Activated T-cell treated with anti-CD3 and anti-CD28 coated beads, Interleukin-2, amount 50 U/mL, for 4 hours (primary cell): ENCODE measurements around the gene MRPL38. TPM values are rescaled to one million over a fixed set of nuclear protein-coding genes. Genes with fewer than 3 reads are reported as not detected.
"Not testable (repeated sequence)": the region's sequence is repeated elsewhere in the genome, so short reads cannot be mapped to it uniquely, and the experiment has no call there.

ENCODE experiments used
- ATAC-seq, 2 donors: fragments of 200-7000 bp; cut with Tn5 transposase; one replicate each; pipeline ENCODE4 v1.10.0; 2021
- DNase-seq: peaks from one replicate; pipeline ENCODE4 v3.0.0-alpha.2; 2020
- H3K27me3 Mint-ChIP-seq: one replicate; pipeline ENCODE4 v1.8.0; 2021; ENCODE audit warnings: low read depth, mixed read lengths
- H3K36me3 Mint-ChIP-seq: one replicate; pipeline ENCODE4 v1.8.0; 2022; ENCODE audit warnings: mixed read lengths; ENCODE audit not compliant: insufficient read depth
- H3K4me1 Mint-ChIP-seq: one replicate; pipeline ENCODE4 v1.8.0; 2021; ENCODE audit warnings: low read depth, mixed read lengths
- H3K4me3 Mint-ChIP-seq: one replicate; pipeline ENCODE4 v1.8.0; 2021; ENCODE audit warnings: mild to moderate bottlenecking, moderate library complexity, mixed read lengths
- H3K9me3 Mint-ChIP-seq: one replicate; pipeline ENCODE4 v1.8.0; 2021; ENCODE audit warnings: mixed read lengths
- total RNA-seq, 3 donors: library from RNA; stranded (reverse); gene quantifications; one replicate each; pipeline ENCODE4 v1.2.1, GENCODE V29; 2021

The MRPL38 gene
- total RNA-seq, 3 donors from 2014 or later: 203 to 227 (median 218) TPM

GRCh38 chr17:75896415-75897159 is 8.1 kb downstream of the MRPL38 start, which contains the start of gene TRIM65:
TRIM65 (minus strand) TSS chr17:75896951; CDS start chr17:75896937, 14 bp downstream.
- Mint-ChIP-seq H3K4me3 (peak within 1 kb of the TSS; percentile 88), H3K27me3 (no peaks in the 10 kb centered on the region), H3K9me3 (no peaks in the 10 kb centered on the region), H3K4me1 (peaks cover 25% of the 10 kb centered on the region), H3K36me3 (peaks cover 16% of the 10 kb centered on the region)
- ATAC-seq: peak; percentile 87 to 90
- DNase-seq: peak; percentile 74

GRCh38 chr17:75895370-75896155 is 9.1 kb downstream of the MRPL38 start:
- peak overlapping the region; percentile 88 for H3K4me3 Mint-ChIP-seq
- peaks cover 13% of the 10 kb centered on the region for H3K36me3 Mint-ChIP-seq
- DNase-seq (no peak), ATAC-seq (no peak)
- peaks cover 25% of the 10 kb centered on the region for H3K4me1 Mint-ChIP-seq
- H3K27me3 Mint-ChIP-seq: no peaks in the 10 kb centered on the region
- no peaks in the 10 kb centered on the region for H3K9me3 Mint-ChIP-seq

- H3K4me3 Mint-ChIP-seq: peak overlapping the region; percentile 60
Measured at GRCh38 chr17:75894049-75894733, 10.5 kb downstream of the MRPL38 start.

GRCh38 chr17:75893305-75894048 is 11.2 kb downstream of the MRPL38 start:
- peaks cover 28% of the 10 kb centered on the region for H3K4me1 Mint-ChIP-seq
- H3K9me3 Mint-ChIP-seq: no peaks in the 10 kb centered on the region
- no peak for DNase-seq
- peaks cover 9% of the 10 kb centered on the region for H3K36me3 Mint-ChIP-seq
- no peaks in the 10 kb centered on the region for H3K27me3 Mint-ChIP-seq
- H3K4me3 Mint-ChIP-seq: peak overlapping the region; percentile 60
- ATAC-seq: no peak

More at GRCh38 chr17:75894049-75894733, 10.5 kb downstream of the MRPL38 start:
- H3K4me1 Mint-ChIP-seq: peaks cover 28% of the 10 kb centered on the region
- no peaks in the 10 kb centered on the region for H3K9me3 Mint-ChIP-seq
- ATAC-seq (no peak), DNase-seq (no peak)
- H3K27me3 Mint-ChIP-seq: no peaks in the 10 kb centered on the region
- peaks cover 13% of the 10 kb centered on the region for H3K36me3 Mint-ChIP-seq

GRCh38 chr17:75892556-75893224 is 12.0 kb downstream of the MRPL38 start:
- Mint-ChIP-seq H3K36me3 (peaks cover 9% of the 10 kb centered on the region), H3K4me3 (no peak overlapping the region), H3K27me3 (no peaks in the 10 kb centered on the region), H3K9me3 (no peaks in the 10 kb centered on the region), H3K4me1 (peaks cover 26% of the 10 kb centered on the region)
- DNase-seq (no peak), ATAC-seq (no peak)

GRCh38 chr17:75891605-75892555 is 12.8 kb downstream of the MRPL38 start:
- ATAC-seq (no peak), DNase-seq (no peak)
- no peaks in the 10 kb centered on the region for H3K9me3 Mint-ChIP-seq
- H3K4me1 Mint-ChIP-seq: peaks cover 21% of the 10 kb centered on the region
- H3K4me3 Mint-ChIP-seq: no peak overlapping the region
- H3K36me3 Mint-ChIP-seq: peaks cover 5% of the 10 kb centered on the region
- no peaks in the 10 kb centered on the region for H3K27me3 Mint-ChIP-seq

GRCh38 chr17:75891022-75891604 is 13.6 kb downstream of the MRPL38 start:
- Mint-ChIP-seq H3K4me1 (peaks cover 21% of the 10 kb centered on the region), H3K36me3 (peaks cover 5% of the 10 kb centered on the region), H3K4me3 (no peak overlapping the region), H3K9me3 (no peaks in the 10 kb centered on the region), H3K27me3 (no peaks in the 10 kb centered on the region)
- no peak for DNase-seq
- ATAC-seq: no peak

GRCh38 chr17:75889454-75889853 is 15.2 kb downstream of the MRPL38 start:
- ATAC-seq: peak; percentile 58 to 69
- Mint-ChIP-seq H3K4me3 (no peak overlapping the region), H3K9me3 (no peaks in the 10 kb centered on the region), H3K27me3 (no peaks in the 10 kb centered on the region), H3K36me3 (peaks cover 5% of the 10 kb centered on the region), H3K4me1 (peaks cover 11% of the 10 kb centered on the region)
- no peak for DNase-seq

- H3K4me3 Mint-ChIP-seq: no peak overlapping the region
- DNase-seq: no peak
- H3K4me1 Mint-ChIP-seq: peaks cover 3% of the 10 kb centered on the region
- H3K27me3 Mint-ChIP-seq: no peaks in the 10 kb centered on the region
- peaks cover 5% of the 10 kb centered on the region for H3K36me3 Mint-ChIP-seq
- no peak for ATAC-seq
- H3K9me3 Mint-ChIP-seq: no peaks in the 10 kb centered on the region
Measured at GRCh38 chr17:75888484-75888883, 16.2 kb downstream of the MRPL38 start.

- H3K4me1 Mint-ChIP-seq, ATAC-seq, DNase-seq, H3K36me3 Mint-ChIP-seq, H3K9me3 Mint-ChIP-seq, H3K27me3 Mint-ChIP-seq, H3K4me3 Mint-ChIP-seq: not testable (repeated sequence)
Measured at GRCh38 chr17:75885860-75886259, 18.8 kb downstream of the MRPL38 start.

GRCh38 chr17:75885431-75885830 is 19.3 kb downstream of the MRPL38 start:
- Mint-ChIP-seq H3K36me3 (peaks cover 3% of the 10 kb centered on the region), H3K27me3 (no peaks in the 10 kb centered on the region), H3K4me3 (no peak overlapping the region), H3K4me1 (peaks cover 5% of the 10 kb centered on the region), H3K9me3 (no peaks in the 10 kb centered on the region)
- no peak for DNase-seq
- no peak for ATAC-seq

GRCh38 chr17:75881678-75882454 is 22.8 kb downstream of the MRPL38 start:
- Mint-ChIP-seq H3K9me3 (no peaks in the 10 kb centered on the region), H3K27me3 (peaks cover 1% of the 10 kb centered on the region), H3K4me1 (peaks cover 14% of the 10 kb centered on the region), H3K36me3 (no peaks in the 10 kb centered on the region), H3K4me3 (no peak overlapping the region)
- DNase-seq: no peak
- ATAC-seq: no peak
